COLO829 (cell line): ENCODE data around the gene BLTP2.
A peak's percentile ranks its signal among the peaks of the same experiment; 100 is the strongest.
"Not testable (repeated sequence)": the region's sequence is repeated elsewhere in the genome, so short reads cannot be mapped to it uniquely, and the experiment has no call there.

ENCODE experiments used
- DNase-seq: peaks from one replicate; pipeline ENCODE4 v3.0.0; 2012; ENCODE audit warnings: low spot score

The BLTP2 gene

DNA sequence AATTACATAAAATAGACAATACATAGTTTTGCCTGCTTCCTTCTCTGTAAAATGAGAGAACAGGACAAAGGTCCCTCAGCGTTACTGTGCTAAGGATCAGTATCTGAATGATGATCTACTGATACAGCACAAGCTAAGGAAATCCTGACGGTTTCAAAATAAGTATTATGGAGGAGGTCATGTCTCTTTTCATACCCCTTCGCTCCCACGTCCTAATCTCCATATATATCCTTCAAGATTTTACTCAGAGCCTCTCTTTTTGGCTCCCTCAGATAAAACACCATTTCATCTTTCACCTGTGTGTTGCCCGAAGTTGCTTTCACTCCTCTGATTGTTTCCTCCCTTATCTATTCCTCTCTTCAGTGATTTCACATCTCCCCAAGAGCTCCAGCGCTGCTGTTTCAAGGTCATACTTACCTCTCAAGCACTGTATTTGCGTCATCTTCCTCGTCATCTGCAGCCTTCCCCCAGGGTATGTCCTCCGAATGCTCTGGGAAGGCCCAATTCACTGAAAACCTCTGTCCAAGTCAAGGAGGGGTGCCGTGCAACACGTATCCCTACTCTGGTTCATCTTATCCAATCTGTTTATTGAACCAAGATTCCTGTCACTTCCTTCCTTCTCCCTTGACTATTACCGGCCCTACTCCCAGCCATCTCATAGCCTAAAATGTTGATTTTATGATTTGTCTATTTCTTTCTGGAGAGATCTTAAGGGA lies 1.2 kb upstream of the BLTP2 start:
- DNase-seq = no peak

DNA sequence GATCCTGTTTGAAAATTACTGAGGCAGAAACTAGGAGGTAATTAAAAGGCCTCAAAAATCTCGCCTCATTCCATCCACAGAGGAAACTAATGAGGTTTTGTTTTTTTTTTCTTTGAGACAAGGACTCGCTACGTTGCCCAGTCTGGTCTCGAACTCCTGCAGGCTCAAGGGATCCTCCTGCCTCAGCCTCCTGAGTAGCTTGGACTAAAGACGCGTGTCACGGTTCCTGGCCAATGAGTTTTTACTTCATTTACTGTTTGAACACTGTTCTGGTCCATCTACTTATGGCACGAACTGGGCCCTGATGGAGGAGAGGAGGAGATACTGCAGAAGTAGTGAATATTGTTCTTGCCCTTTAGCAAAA lies 600 bp upstream of the BLTP2 start:
- DNase-seq = no peak

DNA sequence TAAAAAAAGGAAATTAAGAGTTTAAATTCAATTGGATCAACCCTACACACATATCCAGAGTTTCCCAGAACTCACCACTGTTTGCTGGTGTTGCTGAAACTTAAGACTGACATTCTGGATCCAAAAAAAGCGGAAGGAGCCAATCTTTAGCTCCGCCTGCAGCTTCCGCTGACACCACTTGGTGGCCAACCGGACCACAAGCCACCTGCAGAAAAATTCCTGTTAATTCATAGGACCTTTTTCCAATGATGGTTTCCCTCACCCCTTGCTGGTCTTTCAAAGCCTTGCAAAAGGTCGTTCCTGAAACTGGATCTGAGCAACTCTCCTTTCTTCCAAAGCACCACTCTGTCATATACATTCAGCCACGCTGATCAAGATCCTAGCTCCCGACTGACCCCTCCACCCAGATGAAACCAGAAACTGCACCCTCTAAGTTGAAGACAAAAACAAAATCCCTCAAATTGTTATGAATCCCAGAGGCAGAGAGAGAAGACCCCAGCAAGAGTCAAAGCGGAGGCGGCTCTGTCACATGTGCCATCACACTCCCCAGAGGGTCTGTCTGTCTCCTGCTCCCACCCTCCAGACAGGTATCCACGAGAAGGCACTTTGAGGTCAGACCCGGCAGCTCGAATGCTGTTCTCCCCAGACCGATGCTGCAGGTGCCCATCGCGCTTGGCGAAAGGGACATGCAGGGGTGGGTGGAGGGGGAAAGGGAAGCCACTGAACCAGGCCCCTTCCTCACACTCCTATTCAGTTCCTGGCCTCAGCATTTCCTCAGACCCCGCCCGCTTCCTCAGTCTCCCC lies 773 bp downstream of the BLTP2 start:
- peak; percentile 73 for DNase-seq

- DNase-seq = no peak
These were observed 3.4 kb downstream of the BLTP2 start for GRCh38 chr17:28641579-28641978.

DNA sequence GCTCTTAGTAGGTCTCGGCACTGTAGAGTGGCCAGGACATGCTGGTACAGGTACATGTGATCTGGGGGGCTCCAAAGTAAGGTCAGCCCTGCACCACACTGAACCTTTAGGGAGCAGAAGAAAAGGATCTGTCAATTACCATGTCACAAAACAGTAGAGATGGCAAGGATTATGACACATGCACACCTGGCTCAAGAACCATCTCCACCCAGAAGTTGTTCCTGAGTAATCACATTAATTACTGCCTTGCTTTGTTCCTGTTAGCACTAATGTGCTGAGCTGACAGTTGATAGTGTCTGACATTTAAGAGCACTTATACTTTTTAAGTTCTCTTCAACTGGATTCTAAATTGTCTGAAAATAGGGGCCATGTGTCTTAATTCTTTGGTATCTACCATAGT lies 9.5 kb downstream of the BLTP2 start:
- no peak for DNase-seq

DNA sequence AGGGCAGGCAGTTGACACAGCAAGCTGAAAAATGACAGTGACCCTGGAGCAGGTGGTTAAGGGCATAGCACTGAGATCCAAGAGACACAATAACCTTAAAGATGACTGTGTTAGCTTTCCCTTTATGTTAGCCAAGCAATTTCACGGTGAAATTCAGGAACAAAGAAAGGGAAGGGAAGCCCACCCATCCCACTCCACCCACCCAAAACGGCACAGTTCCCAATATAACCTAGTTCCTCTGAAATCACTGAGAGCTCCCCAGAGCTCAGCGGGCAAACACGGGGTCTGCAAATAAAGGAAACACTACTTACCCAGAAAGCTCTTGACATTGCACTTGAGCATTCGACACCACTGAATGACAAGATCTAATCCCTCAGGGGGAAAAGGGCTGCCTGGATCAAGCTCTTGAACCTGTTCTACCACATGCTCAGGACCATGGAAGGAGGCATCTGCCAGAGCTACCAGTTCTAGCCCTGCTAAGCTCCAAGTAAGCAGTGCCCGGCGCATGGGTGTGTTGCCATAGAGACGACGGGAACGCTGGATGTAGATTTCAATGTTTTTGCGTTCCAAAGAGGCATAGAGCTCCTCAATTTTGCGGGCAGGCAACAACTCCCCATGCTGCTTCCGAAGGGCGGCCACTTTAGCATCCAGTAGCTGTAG lies 10.6 kb downstream of the BLTP2 start:
- no peak for DNase-seq

- DNase-seq = no peak
These were observed 18.1 kb downstream of the BLTP2 start for GRCh38 chr17:28626818-28627217.

DNA sequence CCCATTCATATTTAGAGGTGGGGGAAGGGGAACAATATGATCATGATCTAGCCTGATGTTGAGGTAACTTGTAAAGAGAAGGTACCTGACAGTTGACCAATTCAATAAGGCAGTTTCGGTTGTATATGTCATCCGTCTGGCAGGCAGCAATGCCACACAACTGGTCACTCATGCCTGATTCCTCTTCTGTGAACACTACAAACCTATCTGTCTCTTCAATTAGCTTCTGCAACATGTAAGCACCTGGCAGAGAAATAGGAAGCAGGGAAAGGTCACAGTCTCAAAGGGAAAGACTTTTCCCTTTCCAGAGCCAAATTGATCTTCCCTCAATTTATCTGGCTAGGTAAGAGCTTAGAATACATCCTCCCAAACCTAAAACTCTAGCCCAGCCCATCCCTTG lies 20.8 kb downstream of the BLTP2 start:
- DNase-seq = no peak

- no peak for DNase-seq
These were observed 21.3 kb downstream of the BLTP2 start for GRCh38 chr17:28623696-28624095.

DNA sequence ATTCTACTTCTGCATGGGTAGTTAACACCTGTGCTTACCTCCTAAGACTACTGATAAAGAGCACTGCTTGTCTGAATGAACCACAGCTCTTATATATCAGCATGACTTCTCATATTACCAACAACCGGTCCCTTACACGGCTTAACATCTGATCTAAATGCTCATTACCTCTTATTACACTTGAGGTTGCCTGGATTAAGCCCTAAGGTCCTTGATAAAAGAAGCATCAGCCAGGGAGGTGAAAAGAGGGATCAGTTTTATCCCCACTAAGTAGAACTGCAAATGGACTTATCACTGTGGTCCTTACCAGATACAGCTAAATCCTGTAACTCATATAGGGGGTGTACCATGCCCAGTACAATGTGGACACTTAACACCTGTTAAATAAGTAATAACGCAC lies 22.8 kb downstream of the BLTP2 start:
- DNase-seq = no peak

GRCh38 chr17:28620010-28620409 lies 24.9 kb downstream of the BLTP2 start:
- DNase-seq = no peak

DNA sequence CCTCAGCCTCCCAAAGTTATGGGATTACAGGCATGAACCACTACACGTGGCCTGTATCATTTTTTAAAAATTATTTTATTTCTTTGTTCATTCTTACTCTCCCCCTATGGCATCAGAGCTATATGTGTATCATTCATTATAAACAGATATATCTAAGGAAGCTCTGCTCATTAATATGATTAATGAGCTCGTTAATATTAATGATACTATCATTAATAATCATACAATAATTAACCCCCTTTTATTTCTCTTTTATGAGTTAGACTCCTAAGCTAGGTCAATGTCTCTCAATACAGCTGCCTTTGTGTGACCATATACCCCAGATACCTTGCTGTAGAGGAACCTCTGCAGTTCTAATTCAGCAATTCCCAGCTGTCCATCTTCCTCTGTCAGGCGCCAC lies 26.5 kb downstream of the BLTP2 start:
- no peak for DNase-seq

GRCh38 chr17:28616281-28616680 lies 28.7 kb downstream of the BLTP2 start:
- DNase-seq = no peak

GRCh38 chr17:28615260-28615940 lies 29.6 kb downstream of the BLTP2 start:
- DNase-seq = no peak

DNA sequence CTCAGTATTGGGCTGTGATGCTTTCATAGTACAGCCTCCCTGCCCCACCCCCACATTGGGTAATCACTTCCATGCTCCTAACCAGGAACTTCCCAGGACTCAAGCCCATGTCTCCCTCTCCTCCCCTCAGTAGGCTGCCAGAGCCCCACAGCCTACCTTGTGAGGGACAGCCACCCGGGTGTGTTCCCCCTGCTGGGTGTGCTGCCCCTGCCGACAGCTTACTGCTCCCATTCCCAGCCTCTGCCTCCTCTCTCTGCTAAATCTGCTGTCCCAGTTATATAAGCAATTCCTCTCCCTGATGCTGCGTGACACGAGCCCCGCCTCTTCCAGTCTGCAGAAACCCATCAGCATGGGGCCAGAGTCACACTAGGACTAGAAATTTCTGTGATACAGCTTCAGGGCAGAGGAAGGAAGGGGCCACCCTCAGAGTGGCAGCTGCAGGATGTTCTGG lies 31.0 kb downstream of the BLTP2 start, which contains the start of gene RSKR:
TSS of gene RSKR (minus strand) at position 255 of the 451 bp plus-strand sequence. CDS start at position 231, 24 bp downstream.
- DNase-seq = no peak

DNA sequence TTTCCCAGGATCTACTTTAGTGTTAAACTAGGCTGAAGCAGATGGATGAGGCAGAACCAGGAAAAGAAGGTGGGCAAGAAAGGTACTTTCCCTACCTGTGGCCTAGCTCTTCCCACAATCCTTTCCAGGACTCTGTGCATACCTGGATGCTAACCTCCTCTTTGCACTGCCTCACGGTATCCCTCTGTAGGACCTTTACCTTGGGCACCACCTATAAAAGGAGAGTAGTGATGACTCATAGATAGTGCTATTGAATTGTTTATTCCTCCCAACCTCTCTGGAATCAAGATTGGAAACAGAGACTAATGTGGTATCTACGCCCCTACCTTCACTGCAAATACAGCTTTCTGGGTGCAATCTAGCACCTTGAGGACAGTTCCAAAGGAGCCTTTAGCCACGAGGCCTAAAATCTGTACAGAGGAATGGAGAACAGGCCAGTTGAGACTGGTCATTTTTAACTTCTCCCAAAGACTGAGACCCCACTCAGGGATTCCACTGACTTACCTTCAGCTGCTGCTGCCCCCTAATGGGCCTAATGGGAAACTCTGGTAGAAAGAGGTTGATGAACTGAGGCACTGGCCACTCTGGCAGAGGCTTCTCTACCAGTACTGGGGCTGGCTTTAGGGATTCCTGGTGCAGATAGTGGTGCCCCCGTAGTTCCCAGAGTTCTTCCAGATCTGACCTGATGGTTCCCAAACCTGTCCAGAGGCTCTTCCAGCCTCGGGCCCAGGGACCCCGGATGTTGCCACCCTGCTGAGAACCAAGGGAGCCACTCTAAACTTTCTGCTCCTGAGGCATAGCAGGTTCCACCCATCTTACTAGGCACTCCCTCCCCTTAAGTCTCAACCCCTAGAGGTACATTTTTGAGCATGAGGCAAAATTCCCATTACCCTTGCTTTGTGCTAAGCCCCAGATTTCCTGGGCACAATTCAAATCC lies 31.8 kb downstream of the BLTP2 start:
- DNase-seq = peak; percentile 24

- no peak for DNase-seq
These were observed 32.4 kb downstream of the BLTP2 start for GRCh38 chr17:28612531-28612930.

DNA sequence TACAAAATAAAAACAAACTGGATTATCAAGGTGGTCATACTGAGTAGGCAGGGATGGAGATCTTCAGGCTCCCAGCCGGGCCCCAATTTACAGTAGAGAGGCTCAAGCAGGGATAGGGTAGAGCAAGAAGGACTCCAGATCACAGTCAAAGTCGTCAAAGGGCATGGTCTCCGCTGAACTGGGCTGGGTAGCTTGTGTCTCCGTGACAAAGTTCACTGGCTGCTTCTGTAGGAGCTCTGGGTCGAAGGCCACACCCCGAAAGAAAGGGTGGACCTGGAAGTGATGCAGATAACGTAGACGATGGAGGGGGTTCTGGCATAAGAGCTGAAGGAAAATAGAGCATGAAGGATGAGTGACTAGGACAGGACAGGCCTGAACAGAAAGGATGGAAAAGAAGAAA lies 34.6 kb downstream of the BLTP2 start:
- no peak for DNase-seq

GRCh38 chr17:28604031-28604430 lies 40.9 kb downstream of the BLTP2 start:
- not testable (repeated sequence) for DNase-seq

DNA sequence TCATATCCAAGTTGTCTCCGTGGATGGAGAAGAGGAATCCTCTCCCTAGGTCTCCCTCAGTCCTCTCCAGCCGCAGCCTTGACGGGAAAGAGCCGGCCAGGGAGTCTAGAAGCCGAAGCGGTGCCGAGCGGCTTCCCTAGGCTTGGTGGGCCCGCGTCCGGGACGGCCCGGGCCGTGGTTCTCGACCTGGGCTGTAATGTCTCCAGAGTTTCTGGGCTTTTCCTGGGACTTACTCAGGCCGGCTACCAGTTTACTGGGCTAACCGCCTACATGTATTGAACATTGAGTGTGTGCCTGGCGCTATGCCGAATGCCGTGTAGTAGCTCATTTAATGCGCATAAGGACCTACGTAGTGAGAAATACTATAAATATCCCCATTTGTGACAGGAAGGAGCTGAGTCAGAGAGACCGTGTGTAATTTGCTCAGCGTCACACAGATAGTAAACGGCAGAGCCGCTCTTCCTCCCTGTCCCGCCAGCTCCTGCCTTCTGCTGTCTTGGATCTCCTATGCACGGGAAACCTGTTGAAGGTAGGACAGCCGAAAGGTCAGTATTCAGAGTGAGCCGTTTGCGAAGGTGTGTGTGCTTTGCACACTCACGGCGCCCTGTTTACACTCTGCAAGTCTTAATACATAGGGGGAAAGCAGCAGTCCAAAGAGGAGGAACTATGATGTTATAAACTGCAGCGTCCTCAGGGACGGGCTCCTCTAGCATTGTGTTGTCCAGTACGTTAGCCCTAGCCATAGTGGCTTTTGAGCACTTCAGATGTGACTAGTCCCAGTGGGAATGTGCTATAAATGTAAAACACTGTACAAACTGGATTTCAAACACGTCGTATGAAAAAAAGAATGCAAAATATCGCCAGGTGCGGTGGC lies 45.4 kb downstream of the BLTP2 start:
- DNase-seq = peak; percentile 75
